Heart right ventricle (tissue), 16 donors: ENCODE results near the gene COPS7A. TPM values are rescaled to one million over a fixed set of nuclear protein-coding genes. Genes with fewer than 3 reads are reported as not detected.
A peak's percentile ranks its signal among the peaks of the same experiment; 100 is the strongest.

Experiments
- ATAC-seq, 8 donors: fragments of 200-7000 bp; cut with Tn5 transposase; one replicate each; pipeline ENCODE4 v1.9.1; 2020; ENCODE audit warnings: mild to moderate bottlenecking in 8 of 8, moderate library complexity in 8 of 8, moderate number of reproducible peaks in 1 of 8
- DNase-seq, 2 donors: peaks; one replicate each; pipeline ENCODE4 v3.0.0-alpha.2; 2020
- H3K27ac ChIP-seq, 10 donors: fragments of 200-600 bp; sonication (generic) in 2 of 10; one replicate each; pipeline versions ENCODE4 v1.5.0 to v1.8.0; 2020 to 2022; ENCODE audit warnings: mild to moderate bottlenecking in 3 of 10
- H3K27me3 ChIP-seq, 7 donors: fragments of 200-600 bp; one replicate each; pipeline ENCODE4 v1.8.0; 2021 to 2022; ENCODE audit warnings: mild to moderate bottlenecking in 2 of 7
- H3K36me3 ChIP-seq, 9 donors: fragments of 200-600 bp; sonication (generic) in 1 of 9; one replicate each; pipeline versions ENCODE4 v1.5.0 to v1.8.0; 2020 to 2022; ENCODE audit warnings: mild to moderate bottlenecking in 2 of 9
- H3K4me1 ChIP-seq, 9 donors: fragments of 200-600 bp; sonication (generic) in 1 of 9; one replicate each; pipeline versions ENCODE4 v1.5.0 to v1.8.0; 2020 to 2022; ENCODE audit warnings: mild to moderate bottlenecking in 4 of 9
- H3K4me3 ChIP-seq, 10 donors: fragments of 200-600 bp; sonication (generic) in 2 of 10; one replicate each; pipeline versions ENCODE4 v1.5.0 to v1.8.0; 2020 to 2022; ENCODE audit warnings: mild to moderate bottlenecking in 7 of 10, moderate library complexity in 2 of 10
- H3K9me3 ChIP-seq, 11 donors: fragments of 200-600 bp in 10 of 11; sonication (generic) in 2 of 11; one replicate each; pipeline versions ENCODE4 v1.5.0 to v1.8.0; 2013 to 2022; ENCODE audit warnings: mild to moderate bottlenecking in 2 of 11, control low read depth in 1 of 11, moderate library complexity in 1 of 11
- CTCF ChIP-seq, 9 donors: fragments of 200-600 bp; sonication (generic) in 2 of 9; IDR thresholded peaks; one replicate each; pipeline versions ENCODE4 v1.5.0 to v1.8.0; 2021 to 2022; ENCODE audit warnings: antibody characterized with exemption in 9 of 9, mild to moderate bottlenecking in 5 of 9, moderate library complexity in 1 of 9
- WGBS, 2 donors: extraction: QIAGEN DNeasy Blood & Tissue Kit; methylation state at CpG; one replicate each; pipeline ENCODE4 v1.1.7; 2013; ENCODE audit warnings: inconsistent platforms in 1 of 2; 5-methylcytosine and 5-hydroxymethylcytosine counted together
- intact Hi-C, 10 donors: fragments of 100-400 bp; cut with DNase I; formaldehyde crosslinking; loops; one replicate each; pipeline versions ENCODE4 v1.11.1 to v1.14.2; 2022
- polyA plus RNA-seq, 2 donors: library from polyadenylated mRNA; stranded (reverse); fragments of 200-250 nt; gene quantifications; one replicate each; pipeline ENCODE4 v1.2.3, GENCODE V29; 2013
- total RNA-seq, 10 donors: library from RNA; stranded (reverse); fragmentation: NEBNext Ultra II Directional in 3 of 10; extraction: Animal tissue kit (Norgen Biotek cat#: 25700) in 3 of 10; gene quantifications; one replicate each; pipeline versions ENCODE4 v1.2.1 to v1.2.4, GENCODE V29; 2021 to 2023
- donor health status: Arrhythmogenic right ventricular cardiomyopathy.
- donor health status: ischemic (EF 13 %, LVEDD 7.1; RV severe dilation, severe dysfunction).
- donor health status: healthy with polysubstance abuse.
- donor health status: DM: no; HTN: yes; CAD: no.
- donor health status: DM: no; HTN: no; CAD: no.
- donor health status: ischemic (EF 25% LVEDD 6.9; RV normal size, moderate dysfunction).
- donor health status: ischemic (EF 25% LVEDD 5.7; RV mildly dilated, moderate dysfunction).
- donor health status: healthy.
- donor health status: DM: yes; HTN: yes; CAD: no.
- donor health status: Ischemic cardiomyopathy.
- donor health status: ischemic (EF 35%, LVEDD 5.7; RV mildly dilated, moderate dysfunction).
- donor health status: nonischemic (EF 11% LVEDD 7.7; RV severe dilation, severe dysfunction).
- donor health status: DM: yes; HTN: yes; CAD: no.
- donor health status: PGD.
- donor health status: ischemic (EF 29% LVEDD 5.4; RV normal size, mild dysfunction).
- donor health status: nonischemic (EF 23%, LVEDD 6.1; RV moderate dilation, normal function).

Gene COPS7A
- total and polyA plus RNA-seq, 12 donors: 31.1 to 91.5 (median 77.9) TPM

GRCh38 chr12:6750506-6750905, 26.7 kb downstream of the COPS7A start:
- WGBS, 2 donors: 83 to 86% methylated on average over 4 of the region's 4 CpGs
- DNase-seq (no peak), ATAC-seq (no peak)
- intact Hi-C loops: loop anchor here in 8 of 10 donors (5.0 to 10.0 kb wide), 3 partner anchors 72 to 77 kb away; partner anchors contain the start of genes P3H3 (in 7 of the 8) and GPR162 (in 2 of the 8)
- H3K9me3 ChIP-seq: no peaks in the 10 kb centered on the region
- TF ChIP-seq CTCF (IDR thresholded peaks at IDR 0.05): no peak
- no peak overlapping the region for H3K27ac ChIP-seq
- peaks cover 0 to 62% (median 45%) of the 10 kb centered on the region in 9 donors for H3K36me3 ChIP-seq
- H3K27me3 ChIP-seq: no peaks in the 10 kb centered on the region
- peaks cover 9 to 41% (median 23%) of the 10 kb centered on the region in 9 donors for H3K4me1 ChIP-seq
- no peak overlapping the region for H3K4me3 ChIP-seq

DNA sequence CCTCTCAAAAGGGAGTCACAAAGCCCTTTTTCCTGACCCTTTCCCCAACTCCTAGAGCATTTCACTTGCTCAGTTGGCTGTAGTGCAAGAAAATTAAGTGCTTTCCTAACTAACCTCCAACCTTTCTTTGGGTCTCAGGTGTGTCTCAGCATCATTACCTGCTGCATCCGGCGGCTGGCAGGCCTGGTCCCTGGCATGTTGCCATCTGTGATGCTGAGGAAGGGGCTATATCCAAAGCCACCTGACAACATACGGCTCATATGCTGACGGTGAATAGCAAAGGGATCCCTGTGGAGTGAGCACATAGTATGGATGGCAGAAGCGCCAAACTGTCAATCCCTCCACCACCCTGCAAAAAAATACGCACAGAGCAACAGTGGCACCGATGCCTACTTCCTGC, 27.9 kb downstream of the COPS7A start:
- Histone ChIP-seq H3K27ac (peak overlapping the region in 7 of 10 donors; percentile 93 to 99 (median 98)), H3K9me3 (no peaks in the 10 kb centered on the region), H3K36me3 (peaks cover 0 to 53% (median 45%) of the 10 kb centered on the region in 9 donors), H3K27me3 (no peaks in the 10 kb centered on the region), H3K4me1 (peaks cover 9 to 31% (median 19%) of the 10 kb centered on the region in 9 donors), H3K4me3 (peak overlapping the region in 8 of 10 donors; percentile 86 to 99 (median 94))
- 81% methylated on average over 7 of the region's 7 CpGs for WGBS, 2 donors
- TF ChIP-seq CTCF (IDR thresholded peaks at IDR 0.05): no peak
- intact Hi-C loops: loop anchor here in 9 of 10 donors (2.0 to 10.0 kb wide), 8 partner anchors 15 to 76 kb away; partner anchors contain the start of genes P3H3 (in 7 of the 9), GPR162 (in 2 of the 9), ZNF384 (in 2 of the 9) and COPS7A (in 1 of the 9)
- ATAC-seq (no peak), DNase-seq (no peak)

GRCh38 chr12:6752167-6752920, 28.5 kb downstream of the COPS7A start:
- 3% methylated on average over 24 of the region's 24 CpGs for WGBS, 2 donors

More at GRCh38 chr12:6752167-6752920, 28.5 kb downstream of the COPS7A start:
- Histone ChIP-seq H3K36me3 (peaks cover 0 to 47% (median 45%) of the 10 kb centered on the region in 9 donors), H3K27ac (peak overlapping the region; percentile 93 to 99 (median 98)), H3K4me3 (peak overlapping the region; percentile 83 to 99 (median 90)), H3K9me3 (no peaks in the 10 kb centered on the region), H3K27me3 (no peaks in the 10 kb centered on the region), H3K4me1 (peaks cover 9 to 31% (median 20%) of the 10 kb centered on the region in 9 donors)
- intact Hi-C loops: loop anchor here in 9 of 10 donors (2.0 to 10.0 kb wide), 8 partner anchors 14 to 75 kb away; partner anchors contain the start of genes P3H3 (in 7 of the 9), GPR162 (in 2 of the 9), ZNF384 (in 2 of the 9) and COPS7A (in 1 of the 9)
- ATAC-seq: peak in 6 of 8 donors; percentile 1 to 64 (median 8)
- TF ChIP-seq CTCF (IDR thresholded peaks at IDR 0.05): peak in 4 of 9 donors; percentile 22 to 30 (median 26)
- DNase-seq: peak in 1 of 2 donors; percentile 49
